ENCODE data around the gene CREG2. TPM values are rescaled to one million over a fixed set of nuclear protein-coding genes. Genes with fewer than 3 reads are reported as not detected.

Gene CREG2
- total and polyA plus RNA-seq, 10 donors = 0.17 TPM; not detected in 9

DNA sequence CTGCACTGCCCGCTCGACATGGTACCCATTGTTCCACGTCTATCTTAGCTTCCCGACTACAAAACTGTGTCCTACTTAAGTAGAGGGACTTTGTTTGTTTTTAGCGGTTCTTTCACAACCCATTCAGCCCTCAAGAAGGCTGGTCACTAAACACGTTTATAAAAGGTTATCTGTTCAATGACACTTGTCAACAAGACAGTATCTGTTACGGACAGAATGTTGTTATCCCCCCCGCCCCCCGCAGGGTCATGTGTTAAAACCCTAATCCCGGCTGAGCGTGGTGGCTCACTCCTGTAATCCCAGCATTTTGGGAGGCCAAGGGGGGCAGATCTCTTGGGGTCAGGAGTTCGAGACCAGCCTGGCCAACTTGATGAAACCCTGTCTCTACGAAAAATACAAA is 40.4 kb upstream of the CREG2 start:
- no peak for DNase-seq
- Histone ChIP-seq H3K36me3 (no peaks in the 10 kb centered on the region), H3K4me1 (no peaks in the 10 kb centered on the region), H3K27me3 (replicated peaks in 1 of 7) (no peaks in the 10 kb centered on the region), H3K9me3 (no peaks in the 10 kb centered on the region), H3K27ac (no peak overlapping the region), H3K4me3 (no peak overlapping the region)
- WGBS, 5 donors = 89 to 94% (median 92%) methylated on average over 13 of the region's 13 CpGs
- TF ChIP-seq POLR2AphosphoS5 (IDR thresholded peaks at IDR 0.05) (no peak), POLR2A (IDR thresholded peaks at IDR 0.05) (no peak)
- TF ChIP-seq, protein P1, sequence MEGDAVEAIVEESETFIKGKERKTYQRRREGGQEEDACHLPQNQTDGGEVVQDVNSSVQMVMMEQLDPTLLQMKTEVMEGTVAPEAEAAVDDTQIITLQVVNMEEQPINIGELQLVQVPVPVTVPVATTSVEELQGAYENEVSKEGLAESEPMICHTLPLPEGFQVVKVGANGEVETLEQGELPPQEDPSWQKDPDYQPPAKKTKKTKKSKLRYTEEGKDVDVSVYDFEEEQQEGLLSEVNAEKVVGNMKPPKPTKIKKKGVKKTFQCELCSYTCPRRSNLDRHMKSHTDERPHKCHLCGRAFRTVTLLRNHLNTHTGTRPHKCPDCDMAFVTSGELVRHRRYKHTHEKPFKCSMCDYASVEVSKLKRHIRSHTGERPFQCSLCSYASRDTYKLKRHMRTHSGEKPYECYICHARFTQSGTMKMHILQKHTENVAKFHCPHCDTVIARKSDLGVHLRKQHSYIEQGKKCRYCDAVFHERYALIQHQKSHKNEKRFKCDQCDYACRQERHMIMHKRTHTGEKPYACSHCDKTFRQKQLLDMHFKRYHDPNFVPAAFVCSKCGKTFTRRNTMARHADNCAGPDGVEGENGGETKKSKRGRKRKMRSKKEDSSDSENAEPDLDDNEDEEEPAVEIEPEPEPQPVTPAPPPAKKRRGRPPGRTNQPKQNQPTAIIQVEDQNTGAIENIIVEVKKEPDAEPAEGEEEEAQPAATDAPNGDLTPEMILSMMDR (IDR thresholded peaks at IDR 0.05 in 8 of 11, conservative IDR thresholded peaks at IDR 0.05 in 3 of 11) = no peak
- intact Hi-C loops (cut with DNase I; ENCODE audit: low total_unique reads) = no loop called here

DNA sequence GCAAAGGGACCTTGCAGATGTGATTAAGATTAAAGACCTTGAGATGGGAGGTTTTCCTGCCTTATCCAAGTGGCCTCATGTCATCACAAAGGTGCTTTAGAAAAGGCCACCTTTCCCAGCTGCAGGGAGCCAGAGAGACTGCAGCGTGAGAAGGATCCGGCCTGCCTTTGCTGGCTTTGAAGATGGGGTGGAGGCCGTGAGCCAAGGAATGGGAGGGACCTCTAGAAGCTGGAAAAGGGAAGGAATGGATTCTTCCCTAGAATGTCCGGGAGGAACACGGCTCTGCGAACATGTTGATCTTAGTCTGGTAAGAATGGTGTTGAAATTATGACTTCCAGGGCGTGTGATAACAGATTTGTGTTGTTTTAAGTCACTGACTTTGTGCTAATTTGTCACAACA is 39.9 kb upstream of the CREG2 start:
- Histone ChIP-seq H3K36me3 (no peaks in the 10 kb centered on the region), H3K9me3 (no peaks in the 10 kb centered on the region), H3K27me3 (replicated peaks in 1 of 7) (no peaks in the 10 kb centered on the region), H3K27ac (no peak overlapping the region), H3K4me3 (no peak overlapping the region), H3K4me1 (no peaks in the 10 kb centered on the region)
- 90 to 95% (median 91%) methylated on average over 7 of the region's 7 CpGs for WGBS, 5 donors
- TF ChIP-seq, protein P1 (IDR thresholded peaks at IDR 0.05 in 8 of 11, conservative IDR thresholded peaks at IDR 0.05 in 3 of 11) = no peak
- TF ChIP-seq POLR2AphosphoS5 (IDR thresholded peaks at IDR 0.05) (no peak), POLR2A (IDR thresholded peaks at IDR 0.05) (no peak)
- intact Hi-C loops (cut with DNase I; ENCODE audit: low total_unique reads) = no loop called here
- no peak for DNase-seq

DNA sequence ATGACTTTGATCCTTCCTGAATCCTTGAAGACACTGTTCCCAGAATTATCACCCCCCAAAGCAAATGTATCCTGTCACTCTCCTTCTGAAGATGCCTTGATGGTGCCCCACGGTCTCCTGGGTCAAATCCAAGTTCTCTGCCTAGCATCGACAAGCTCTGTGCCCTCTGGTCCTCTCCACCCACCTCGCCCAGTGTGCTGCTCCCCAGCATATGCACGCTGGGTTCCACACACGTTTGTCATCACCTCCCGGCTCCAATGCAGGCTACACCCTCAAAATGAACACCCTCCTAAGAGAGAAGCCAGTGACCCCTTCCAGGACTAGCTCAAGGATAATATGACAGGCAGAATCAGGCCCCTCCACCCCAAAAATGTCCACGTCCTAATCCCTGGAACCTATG is 39.5 kb upstream of the CREG2 start:
- no peak overlapping the region for H3K4me3 ChIP-seq
- WGBS, 5 donors = 82 to 95% (median 88%) methylated on average over 6 to 7 of the region's 7 CpGs
- no peaks in the 10 kb centered on the region for H3K4me1 ChIP-seq
- H3K36me3 ChIP-seq = no peaks in the 10 kb centered on the region
- TF ChIP-seq POLR2A (IDR thresholded peaks at IDR 0.05) (no peak), POLR2AphosphoS5 (IDR thresholded peaks at IDR 0.05) (no peak)
- TF ChIP-seq, protein P1 (IDR thresholded peaks at IDR 0.05 in 8 of 11, conservative IDR thresholded peaks at IDR 0.05 in 3 of 11) = no peak
- H3K27ac ChIP-seq = no peak overlapping the region
- no peaks in the 10 kb centered on the region for H3K9me3 ChIP-seq
- DNase-seq = no peak
- no peaks in the 10 kb centered on the region for H3K27me3 ChIP-seq (replicated peaks in 1 of 7)
- intact Hi-C loops (cut with DNase I; ENCODE audit: low total_unique reads) = no loop called here

DNA sequence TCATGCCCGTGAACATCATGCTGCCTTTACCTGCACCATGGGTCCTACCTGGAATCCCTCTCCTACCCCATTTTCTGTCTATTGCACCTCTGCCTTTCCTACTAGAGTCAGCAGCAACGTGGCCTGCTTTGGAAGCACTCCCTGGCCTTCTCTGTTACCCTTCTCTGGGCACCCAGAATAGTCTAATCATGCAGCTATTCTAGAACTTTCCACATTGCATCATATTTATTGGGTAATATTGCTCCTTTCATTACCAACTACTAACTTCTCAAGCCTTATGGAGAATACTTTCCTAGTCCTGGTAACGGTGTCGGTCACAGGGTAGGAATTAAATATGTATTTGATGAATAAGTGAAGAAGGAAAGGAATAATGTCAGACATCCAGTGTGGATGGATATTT is 33.3 kb upstream of the CREG2 start:
- no peak for DNase-seq
- Histone ChIP-seq H3K9me3 (no peaks in the 10 kb centered on the region), H3K4me3 (no peak overlapping the region), H3K27me3 (replicated peaks in 1 of 7) (no peaks in the 10 kb centered on the region), H3K27ac (no peak overlapping the region), H3K36me3 (no peaks in the 10 kb centered on the region), H3K4me1 (no peaks in the 10 kb centered on the region)
- WGBS, 5 donors = 67 to 94% (median 76%) methylated on average over 4 of the region's 4 CpGs
- TF ChIP-seq POLR2A (IDR thresholded peaks at IDR 0.05) = no peak
- TF ChIP-seq POLR2AphosphoS5 (IDR thresholded peaks at IDR 0.05) = no peak
- TF ChIP-seq, protein P1 (IDR thresholded peaks at IDR 0.05 in 8 of 11, conservative IDR thresholded peaks at IDR 0.05 in 3 of 11) = no peak
- intact Hi-C loops (cut with DNase I; ENCODE audit: low total_unique reads) = loop anchor here (5.0 kb wide), 1 partner anchor 412 kb away; no protein-coding TSS in a partner anchor

Data from spleen (tissue), 11 donors.